Epidermal melanocyte (primary cell): ENCODE measurements around the gene KCNJ11.
A peak's percentile ranks its signal among the peaks of the same experiment; 100 is the strongest.

Experiments used
- DNase-seq: peaks from one replicate; pipeline ENCODE4 v3.0.0; 2011; ENCODE audit warnings: low spot score; ENCODE audit not compliant: insufficient read length

KCNJ11 gene

DNA sequence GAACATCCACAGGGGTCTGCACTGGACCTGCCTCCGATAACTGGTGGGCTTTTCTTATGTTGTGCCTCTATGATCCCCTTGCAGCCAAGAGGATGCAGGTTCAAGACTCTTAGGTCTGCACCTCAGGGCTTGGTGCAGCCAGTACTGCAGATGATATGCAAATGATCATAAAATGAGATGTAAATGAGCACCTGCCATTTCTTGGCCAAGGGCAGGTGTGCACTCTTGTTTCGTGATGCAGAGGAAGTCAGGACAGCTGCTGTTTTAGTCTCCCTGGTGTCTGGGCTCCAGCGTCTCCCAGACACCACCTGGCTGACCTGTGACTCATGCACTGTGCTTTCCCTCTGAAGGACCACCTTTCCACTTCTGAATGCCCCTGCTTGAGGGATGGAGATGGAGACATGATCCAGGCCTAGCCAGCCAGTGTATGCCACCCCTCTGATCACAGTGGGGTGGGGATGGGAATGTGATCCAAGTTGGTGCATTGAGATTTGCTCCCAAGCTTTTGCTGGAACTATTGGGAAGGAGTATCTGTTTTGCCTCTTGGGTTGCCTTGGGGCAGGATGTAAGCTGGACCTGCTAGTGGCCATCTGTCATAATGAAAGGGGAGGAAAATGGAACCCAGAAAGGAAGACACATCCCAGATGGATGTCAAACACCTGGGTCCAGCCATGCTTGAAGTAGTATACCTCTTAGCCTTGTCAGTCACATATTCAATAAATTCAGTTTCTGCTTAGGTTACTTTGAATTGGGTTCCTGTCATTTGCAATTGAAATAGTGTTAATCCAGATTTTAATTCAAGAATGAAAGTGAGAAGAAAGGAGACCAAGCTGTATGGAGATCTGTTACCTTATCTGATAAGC, 3.3 kb upstream of the KCNJ11 start:
- DNase-seq: no peak

DNA sequence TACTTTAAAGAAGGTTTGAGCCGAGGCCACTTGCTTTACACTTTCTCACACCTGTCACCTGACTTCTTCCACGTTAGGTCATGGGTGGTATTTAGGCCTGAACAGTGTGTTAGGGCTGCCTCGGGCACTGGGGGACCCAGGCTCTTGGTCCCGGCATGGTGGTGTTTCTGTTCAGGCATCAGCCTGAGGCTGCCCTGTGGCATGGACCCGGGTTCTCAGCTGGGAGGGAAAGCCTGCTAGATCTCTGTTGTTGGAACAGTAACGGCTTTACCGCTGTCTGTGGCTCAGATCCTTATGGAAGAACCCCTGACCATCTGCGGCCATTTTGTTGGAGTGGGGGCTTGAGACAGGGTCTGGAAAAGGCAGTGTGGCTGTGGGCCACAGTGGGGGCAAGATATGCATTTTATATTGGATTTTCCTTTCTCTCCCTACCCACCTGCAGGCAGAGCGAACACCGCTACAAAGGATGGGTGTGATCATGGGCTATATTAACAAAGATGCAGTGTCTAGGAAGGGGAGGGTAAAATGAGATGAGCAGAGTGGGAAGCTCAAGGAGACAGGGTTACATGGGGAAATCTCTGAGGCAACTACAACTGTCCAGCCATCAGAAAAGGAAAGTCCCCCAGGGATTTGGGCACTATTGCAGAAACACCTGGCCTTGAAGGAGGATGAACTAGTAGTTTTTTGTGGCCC, 1.6 kb upstream of the KCNJ11 start:
- no peak for DNase-seq

DNA sequence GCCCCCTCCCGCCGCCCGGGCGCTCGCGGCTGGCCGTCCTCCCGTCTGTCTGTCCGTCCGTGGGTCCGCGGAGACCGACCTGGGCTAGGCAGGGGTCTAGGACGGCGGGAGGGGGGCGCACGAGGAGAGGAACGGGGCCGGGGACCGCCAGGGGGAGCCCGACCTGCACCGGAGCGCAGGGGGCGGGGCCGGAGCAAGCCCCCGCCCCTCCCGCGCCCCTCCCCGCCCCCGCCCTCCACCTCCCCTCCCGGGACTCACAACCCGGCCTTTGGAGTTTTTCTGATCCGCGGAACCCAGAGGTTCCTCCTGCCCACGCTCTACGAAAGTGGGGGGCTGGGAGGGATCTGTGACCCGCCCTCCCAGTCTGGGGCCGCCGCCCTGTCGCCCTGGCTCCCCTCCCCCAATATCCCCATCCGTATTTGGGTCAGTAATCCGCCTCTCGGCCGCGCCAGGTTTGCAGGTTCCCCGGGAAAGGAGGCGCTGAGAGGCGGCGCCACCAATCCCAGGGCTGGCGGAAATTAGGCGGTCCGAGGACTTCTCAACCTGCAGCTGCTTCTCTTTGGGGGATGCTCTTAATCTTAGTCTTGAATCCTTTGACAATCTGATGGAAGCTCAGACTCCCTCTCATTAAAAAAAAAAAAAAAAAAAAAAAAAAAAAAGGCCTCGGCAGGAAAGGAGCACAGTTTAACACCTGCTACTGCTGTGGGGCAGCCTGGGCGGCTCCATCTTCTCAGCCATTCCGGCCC, 925 bp upstream of the KCNJ11 start:
- DNase-seq: no peak

DNA sequence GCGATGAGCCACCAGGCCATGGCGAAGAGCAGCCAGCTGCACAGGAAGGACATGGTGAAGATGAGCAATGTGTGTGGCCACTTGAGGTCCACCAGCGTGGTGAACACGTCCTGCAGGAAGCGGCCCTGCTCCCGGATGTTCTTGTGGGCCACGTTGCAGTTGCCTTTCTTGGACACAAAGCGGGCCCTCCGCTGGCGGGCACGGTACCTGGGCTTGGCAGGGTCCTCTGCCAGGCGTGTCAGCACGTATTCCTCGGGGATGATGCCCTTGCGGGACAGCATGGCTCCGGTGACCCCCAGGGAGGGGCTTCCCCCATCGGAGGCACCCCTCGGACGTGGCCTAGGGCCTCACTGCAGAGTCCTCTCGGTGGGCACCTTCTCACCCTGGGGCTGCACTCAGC, 648 bp downstream of the KCNJ11 start:
- DNase-seq: no peak

DNA sequence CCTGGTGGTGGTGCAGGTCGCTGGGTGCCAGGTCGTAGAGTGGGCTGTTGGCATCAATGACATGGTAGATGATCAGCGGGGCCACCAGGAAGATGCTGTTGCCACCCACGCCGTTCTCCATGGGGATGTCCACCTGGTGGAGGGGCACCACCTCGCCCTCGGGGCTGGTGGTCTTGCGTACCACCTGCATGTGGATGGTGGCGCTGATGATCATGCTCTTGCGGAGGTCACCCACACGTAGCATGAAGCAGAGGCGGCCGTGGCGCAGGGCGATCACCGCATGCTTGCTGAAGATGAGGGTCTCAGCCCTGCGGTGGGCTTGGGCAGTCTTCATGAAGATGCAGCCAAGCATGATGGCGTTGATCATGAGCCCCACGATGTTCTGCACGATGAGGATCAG, 1.2 kb downstream of the KCNJ11 start:
- DNase-seq: no peak

DNA sequence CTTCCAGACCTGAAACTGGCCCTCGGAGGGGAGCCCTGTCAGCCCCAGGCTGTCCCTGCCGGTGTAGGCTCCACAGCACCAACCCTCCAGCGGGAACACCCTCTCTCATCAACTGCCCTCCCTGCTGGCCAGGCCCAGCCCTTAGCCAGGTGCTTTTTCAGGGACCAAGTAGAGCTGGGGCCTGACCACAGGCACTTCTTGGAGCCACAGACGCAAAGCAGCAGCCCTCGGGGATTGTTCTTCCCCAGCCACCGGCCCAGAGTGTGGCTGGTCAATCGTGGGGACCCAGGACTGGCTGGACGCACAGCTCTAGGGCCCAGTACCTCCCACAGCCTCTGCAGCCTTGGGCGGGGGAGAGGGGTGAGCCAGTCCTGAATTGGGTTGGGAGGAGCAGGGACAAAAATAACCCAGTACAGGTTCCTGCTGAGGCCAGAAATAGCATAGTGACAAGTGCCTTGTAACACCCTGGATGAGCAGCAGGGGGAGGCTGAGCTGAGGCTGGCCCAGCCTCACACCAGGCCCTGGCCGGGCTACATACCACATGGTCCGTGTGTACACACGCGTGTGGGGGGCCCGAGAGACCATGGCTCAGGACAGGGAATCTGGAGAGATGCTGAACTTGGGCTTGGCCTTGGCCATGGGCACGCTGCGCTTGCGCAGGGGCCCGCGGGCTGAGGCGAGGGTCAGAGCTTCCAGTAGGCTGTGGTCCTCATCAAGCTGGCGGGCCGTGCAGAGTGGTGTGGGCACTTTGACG, 2.0 kb downstream of the KCNJ11 start:
- no peak for DNase-seq

DNA sequence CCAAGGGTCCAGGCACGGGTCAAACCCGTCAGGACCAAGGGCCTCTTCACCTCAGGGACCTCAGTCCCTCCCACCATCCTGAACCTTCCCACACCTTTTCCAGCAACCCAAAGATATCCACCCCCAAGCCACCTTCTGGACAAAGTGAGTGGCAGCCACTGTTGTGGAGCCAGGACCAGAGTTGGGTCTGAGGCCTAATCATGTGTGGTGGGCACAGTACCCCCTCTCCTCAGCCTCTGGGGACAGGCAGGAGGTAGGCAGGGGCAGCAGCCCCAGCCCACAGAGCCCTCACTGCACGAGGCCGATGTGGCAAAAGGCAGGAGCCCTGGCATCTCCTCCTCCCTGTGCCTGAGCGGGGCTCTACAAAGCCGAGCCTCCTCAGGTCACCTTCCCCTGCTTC, 2.5 kb downstream of the KCNJ11 start:
- DNase-seq: no peak

DNA sequence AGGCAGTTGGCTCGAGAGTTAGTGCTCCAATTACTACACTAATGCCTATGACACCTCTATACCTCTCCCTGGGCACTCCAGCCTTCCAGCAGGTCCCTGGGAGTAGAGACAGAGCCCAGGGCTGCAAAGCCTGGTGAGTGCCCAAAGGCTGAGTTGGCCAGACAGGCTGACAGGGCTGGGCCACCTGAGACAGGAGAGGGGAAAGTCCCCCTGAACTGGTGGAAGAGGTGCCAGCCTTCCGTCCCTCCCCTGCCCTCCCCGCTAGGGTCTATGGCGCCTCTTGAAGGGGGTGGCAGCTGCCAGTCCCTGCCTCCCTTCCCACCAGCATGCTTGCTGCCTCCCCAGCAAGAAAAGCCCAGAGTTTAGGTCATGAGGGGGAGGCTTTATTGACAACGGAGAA, 3.0 kb downstream of the KCNJ11 start:
- DNase-seq: no peak

DNA sequence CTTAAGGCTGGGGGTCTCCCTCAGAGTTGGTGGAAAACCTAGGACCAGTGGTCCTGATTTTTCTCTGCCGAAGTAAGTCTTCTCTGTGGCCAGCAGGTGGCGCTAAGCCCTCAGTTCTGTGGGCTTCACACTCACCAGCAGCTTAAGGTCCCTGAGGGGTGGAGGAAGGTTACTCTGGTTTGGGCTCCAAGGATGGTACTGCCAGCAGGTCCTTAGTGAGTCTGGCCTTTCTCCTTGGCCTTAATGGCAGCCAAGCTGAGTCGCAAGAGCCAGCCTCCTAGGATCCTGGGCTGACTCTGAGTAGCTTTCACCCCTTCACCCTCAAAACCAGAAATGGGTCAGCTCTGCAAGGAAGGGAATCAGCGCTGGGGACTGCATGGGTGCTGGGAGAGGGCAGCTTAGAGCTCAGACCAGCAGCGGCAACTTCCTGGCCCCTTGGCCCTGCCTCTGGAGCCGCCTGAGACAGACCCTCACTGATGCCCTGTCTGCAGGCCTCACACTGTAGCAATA, 4.4 kb downstream of the KCNJ11 start:
- DNase-seq: peak; percentile 54

DNA sequence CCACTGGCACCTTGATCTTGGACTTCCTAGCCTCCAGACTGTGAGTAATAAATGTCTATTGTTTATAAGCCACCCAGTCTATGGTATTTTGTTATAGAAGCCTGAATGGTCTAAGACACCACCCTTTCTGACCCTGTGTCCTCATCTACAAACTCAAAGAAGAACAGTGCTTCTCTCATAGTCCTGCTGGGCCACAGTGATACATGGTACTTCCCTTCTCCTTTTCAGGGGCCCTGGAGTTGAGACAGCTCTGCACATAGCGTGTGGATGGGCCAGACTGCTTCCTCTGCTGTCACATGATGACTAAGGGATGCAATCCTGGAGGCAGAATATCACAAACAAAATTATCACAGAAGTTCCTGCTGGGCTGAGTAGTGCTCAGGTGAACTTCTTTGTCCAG, 5.0 kb downstream of the KCNJ11 start:
- no peak for DNase-seq

DNA sequence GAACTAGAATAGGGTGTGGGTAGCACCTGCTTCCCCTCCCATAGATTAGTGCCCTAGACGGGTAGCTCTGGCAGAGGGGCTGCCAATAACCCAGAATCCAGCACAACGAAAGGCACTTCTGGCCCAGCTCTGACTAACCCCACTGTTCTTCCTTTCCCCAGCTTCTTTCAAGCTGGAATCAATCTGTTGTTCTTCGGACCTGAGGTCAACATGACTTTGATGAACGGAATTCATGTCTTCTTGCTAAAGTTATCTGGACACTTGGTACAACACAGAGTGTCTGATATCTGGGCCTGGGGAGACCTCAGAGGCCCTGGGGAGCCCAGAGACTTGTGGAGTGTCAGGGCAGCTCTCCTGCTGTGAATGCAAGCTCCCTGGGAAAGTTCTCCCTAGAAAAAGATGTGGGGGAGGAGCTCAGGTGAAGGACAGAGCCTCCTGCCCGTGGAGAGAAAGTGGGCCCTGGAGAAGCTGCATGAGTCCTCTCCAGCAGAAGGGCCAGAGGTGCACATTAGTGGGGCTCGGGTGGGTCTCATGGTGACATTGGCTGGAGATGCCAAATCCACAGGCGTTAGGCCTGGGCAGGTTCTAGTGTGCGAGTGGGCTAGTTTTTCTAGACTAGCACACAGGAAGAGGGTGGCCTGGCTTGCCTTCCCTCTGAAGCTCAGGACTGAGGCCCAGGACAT, 6.3 kb downstream of the KCNJ11 start:
- no peak for DNase-seq

DNA sequence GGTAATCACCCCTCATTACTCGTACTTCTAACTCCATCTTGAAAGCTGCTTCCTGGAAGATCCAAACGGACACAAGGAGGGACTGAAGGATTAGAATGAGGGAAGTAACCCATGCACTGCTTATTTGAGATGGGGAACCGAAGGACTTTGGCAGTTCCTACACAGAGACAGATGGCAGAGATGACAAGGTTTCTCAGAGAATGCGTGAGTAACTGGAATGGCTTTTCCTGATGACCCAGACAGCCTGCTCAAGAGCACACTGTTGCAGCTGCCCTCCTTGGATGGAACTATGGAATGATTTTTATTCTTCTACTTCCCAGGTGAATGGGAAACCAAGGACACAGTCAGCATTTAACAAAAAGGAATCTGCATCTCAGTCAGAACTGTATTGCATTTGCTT, 7.3 kb downstream of the KCNJ11 start:
- DNase-seq: no peak

DNA sequence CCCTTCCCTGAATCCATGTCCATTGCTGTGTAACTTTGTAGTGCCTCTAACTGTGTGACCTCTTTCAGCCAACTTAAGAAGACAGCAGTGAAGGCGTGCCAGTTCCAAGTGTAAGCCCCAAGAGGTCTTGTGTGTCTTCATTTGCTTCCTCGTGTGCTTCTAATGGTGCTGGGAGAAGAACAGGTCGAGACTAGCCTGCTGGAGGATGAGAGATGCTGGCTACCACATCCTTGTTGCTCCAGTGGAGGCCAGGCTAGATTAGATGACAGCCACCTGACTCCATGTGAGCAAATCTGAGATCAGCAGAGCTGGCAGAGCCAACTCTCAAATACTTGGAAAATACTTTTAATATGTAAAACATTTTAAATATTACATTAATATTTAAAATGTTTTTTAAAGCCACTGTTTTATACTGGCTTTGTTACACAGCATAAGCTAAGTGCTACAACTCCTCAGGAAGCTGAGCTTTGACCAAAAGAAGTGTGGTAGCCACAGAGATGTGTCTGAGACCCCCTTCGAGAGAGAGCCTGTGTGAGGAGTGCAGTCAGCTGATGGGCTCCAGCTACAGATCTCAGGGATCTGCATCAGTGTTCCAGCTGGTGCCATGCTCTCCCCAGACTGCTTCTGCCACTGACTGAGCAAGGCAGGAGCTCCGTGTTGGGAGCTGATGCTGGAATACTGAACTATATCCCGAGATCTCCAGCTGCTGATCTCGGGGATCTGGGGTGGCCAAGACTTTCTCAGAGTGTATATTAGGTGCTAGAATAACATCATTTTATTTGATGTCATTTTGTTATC, 8.9 kb downstream of the KCNJ11 start:
- DNase-seq: no peak

DNA sequence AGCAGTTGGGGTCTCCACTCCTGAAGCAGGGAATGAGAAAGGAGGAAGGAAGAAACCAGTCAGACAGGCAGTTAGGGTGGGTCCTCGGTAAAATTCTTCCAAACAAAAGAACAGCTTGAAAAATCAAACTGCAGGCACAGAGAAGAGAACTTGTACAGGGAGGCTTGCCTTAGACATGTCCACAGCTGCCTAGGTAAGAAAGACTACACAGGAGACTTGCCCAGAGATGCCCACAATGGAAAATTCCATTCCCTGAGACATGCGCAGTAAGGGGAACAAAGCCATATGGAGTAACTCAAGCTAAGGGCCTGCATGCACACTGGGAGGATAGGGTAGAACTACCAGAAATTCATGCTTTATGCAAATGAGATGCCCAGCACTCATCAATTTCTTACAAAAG, 9.8 kb downstream of the KCNJ11 start:
- no peak for DNase-seq

DNA sequence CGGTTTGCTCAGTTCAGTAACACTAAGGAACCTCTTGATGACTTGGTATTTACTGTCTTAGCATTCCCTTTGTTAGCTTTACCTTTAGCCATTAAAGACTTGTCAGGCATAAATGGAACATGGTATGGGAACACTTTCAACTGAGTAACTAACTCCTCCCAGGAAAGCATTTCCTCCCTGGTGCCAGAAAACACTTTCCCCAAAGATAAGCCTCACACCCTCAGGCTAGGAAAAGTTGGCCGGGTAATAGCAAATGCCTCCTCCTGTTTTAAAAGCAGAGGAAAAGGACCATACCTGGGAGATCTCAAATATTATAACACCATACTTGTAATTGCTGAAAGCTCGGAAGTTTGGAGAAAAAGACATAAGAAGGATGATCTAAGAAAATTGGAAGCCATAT, 12.0 kb downstream of the KCNJ11 start:
- DNase-seq: no peak

DNA sequence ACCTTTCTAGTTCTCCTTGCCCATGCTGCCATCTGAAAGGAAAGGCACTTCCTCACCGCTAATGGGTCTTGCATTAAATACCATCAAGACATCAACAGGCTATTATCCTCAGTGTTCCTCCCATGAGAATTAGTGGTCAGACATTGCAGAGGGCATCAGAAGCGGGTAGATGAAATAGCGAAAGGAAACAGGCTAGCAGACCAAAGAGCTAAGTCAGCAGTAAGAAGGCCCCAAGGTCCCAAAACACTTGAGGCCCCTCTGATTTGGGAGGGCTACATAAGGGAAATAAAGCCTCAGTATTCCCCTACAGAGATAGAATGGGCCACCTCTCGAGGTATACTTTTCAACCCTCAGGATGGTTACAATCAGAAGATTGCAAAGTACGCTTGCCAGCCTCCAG, 12.9 kb downstream of the KCNJ11 start:
- DNase-seq: no peak

DNA sequence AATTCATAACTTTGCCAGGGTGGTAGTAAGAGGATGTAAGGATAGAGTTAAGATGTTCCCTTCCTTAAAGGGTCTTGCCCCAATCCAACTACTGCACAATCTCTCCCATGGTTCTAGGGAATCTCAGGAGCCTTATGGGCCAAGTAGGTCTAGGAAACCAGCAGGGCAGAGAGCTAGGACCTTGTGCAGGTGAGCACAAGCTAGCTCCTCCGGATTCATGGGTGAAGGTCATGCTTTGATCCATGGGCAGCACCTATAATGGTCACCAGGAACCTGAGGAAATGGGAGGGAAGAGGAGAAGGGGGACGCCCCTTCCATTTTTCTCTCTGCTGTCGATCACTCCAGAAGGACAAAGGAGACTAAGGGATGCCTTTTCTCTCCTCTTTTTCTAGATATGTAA, 16.8 kb downstream of the KCNJ11 start:
- DNase-seq: no peak

DNA sequence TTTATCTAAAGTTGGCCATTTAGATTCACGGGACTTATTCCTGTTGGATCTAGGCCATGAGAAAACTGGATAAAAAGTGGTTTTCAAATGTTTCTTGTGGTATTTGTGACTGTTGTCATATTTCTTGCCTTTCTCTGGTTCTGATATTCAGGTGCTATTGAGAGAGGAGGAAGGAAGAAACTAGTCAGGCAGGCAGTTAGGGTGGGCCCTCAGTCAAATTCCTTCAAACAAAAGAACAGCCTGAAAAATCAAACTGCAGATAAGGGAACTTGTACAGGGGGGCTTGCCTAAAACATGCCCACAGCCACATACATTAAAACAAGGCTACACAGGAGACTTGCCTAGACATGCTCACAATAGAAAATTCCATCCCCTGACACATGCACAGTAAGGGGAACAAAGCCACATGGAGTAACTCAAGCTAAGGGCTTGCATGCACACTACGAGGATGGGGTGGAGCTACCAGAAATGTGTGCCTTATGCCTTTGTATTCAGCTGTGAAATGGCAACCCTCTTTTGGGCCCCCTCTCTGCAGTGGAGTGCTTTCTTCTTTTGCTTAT, 18.7 kb downstream of the KCNJ11 start:
- no peak for DNase-seq

DNA sequence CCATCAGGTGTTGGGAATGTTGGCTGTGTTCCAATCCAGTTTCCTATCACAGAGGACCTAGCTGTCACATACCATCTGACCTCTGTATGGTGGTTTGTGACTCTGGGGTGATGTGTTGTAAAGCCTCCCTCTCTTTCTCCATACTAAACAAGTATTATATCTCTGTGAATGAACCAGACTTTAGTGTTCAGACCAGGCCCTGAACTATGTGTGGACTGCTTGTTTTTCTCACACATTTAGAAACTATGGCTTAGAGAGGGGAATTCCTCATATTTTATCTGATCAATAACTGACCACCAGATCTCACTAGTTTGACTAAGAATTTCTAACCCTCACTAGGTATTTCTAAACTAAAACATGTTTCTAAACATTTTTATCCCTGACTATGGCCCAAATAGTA, 19.4 kb downstream of the KCNJ11 start:
- DNase-seq: no peak

DNA sequence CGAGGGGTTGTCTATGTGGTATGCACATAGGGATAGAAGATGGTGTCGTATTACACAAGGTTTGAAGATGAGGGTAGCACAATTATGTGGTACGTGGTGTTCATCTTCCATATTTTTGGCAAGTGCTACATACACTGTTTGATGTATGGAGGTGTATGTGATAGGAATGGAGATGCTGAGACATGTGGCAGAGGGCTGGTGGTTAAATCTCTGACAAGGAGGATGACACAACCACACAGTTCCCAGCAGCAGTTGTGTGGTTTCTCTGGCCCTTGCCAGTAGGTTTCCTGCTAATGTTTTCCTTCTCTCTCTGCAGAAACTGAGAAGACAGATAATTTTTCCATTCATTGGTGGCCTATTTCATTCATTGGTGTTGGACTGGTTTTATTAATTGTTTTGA, 19.9 kb downstream of the KCNJ11 start:
- DNase-seq: no peak
